ENCODE data around the gene INHBC. TPM values are rescaled to one million over a fixed set of nuclear protein-coding genes. Genes with fewer than 3 reads are reported as not detected.

INHBC gene
- total and polyA plus RNA-seq, 8 donors, result 0.37 TPM; not detected in 7

- Histone ChIP-seq H3K36me3 (peaks cover 0 to 7% (median 6%) of the 10 kb centered on the region in 4 donors), H3K4me1 (peaks cover 9 to 26% (median 18%) of the 10 kb centered on the region in 4 donors), H3K27ac (peak overlapping the region; percentile 91 to 99 (median 95)), H3K4me3 (peak overlapping the region; percentile 67 to 83 (median 76)), H3K27me3 (no peaks in the 10 kb centered on the region), H3K9me3 (no peaks in the 10 kb centered on the region)
- no peak for TF ChIP-seq CTCF (IDR thresholded peaks at IDR 0.05)
- no peak for TF ChIP-seq POLR2AphosphoS5 (IDR thresholded peaks at IDR 0.05)
- no peak for TF ChIP-seq POLR2A (IDR thresholded peaks at IDR 0.05)
- no peak for TF ChIP-seq EP300 (IDR thresholded peaks at IDR 0.05)
- 0 to 1% (median 1%) methylated on average over 24 to 74 of the region's 74 CpGs for WGBS, 5 donors
- DNase-seq, result peak in 1 of 2 donors; percentile 47
- intact Hi-C loops (cut with DNase I; ENCODE audit: low total_unique reads), result no loop called here
These were observed 4.3 kb upstream of the INHBC start for GRCh38 chr12:57430112-57430930.

GRCh38 chr12:57430931-57431566 is 3.5 kb upstream of the INHBC start, which contains the start of gene R3HDM2:
R3HDM2 (minus strand) TSS chr12:57431043; CDS start chr12:57310428, 120,615 bp downstream.
- no peaks in the 10 kb centered on the region for H3K36me3 ChIP-seq
- intact Hi-C loops (cut with DNase I; ENCODE audit: low total_unique reads), result no loop called here
- no peaks in the 10 kb centered on the region for H3K27me3 ChIP-seq
- 0 to 1% (median 1%) methylated on average over 37 to 41 of the region's 41 CpGs for WGBS, 5 donors
- H3K9me3 ChIP-seq, result no peaks in the 10 kb centered on the region
- H3K4me3 ChIP-seq, result peak within 1 kb of the TSS; percentile 67 to 83 (median 76)
- H3K27ac ChIP-seq, result peak within 1 kb of the TSS; percentile 91 to 99 (median 95)
- TF ChIP-seq POLR2AphosphoS5 (IDR thresholded peaks at IDR 0.05), result peak; percentile 98 to 99 (median 99)
- peak in 2 of 4 donors; percentile 78 to 79 for TF ChIP-seq POLR2A (IDR thresholded peaks at IDR 0.05)
- no peak for TF ChIP-seq CTCF (IDR thresholded peaks at IDR 0.05)
- peak; percentile 98 to 99 for DNase-seq
- H3K4me1 ChIP-seq, result peaks cover 9 to 26% (median 18%) of the 10 kb centered on the region in 4 donors

GRCh38 chr12:57431654-57432188 is 2.9 kb upstream of the INHBC start:
- intact Hi-C loops (cut with DNase I; ENCODE audit: low total_unique reads), result no loop called here
- TF ChIP-seq EP300 (IDR thresholded peaks at IDR 0.05), result no peak
- TF ChIP-seq POLR2AphosphoS5 (IDR thresholded peaks at IDR 0.05), result no peak
- no peak for TF ChIP-seq CTCF (IDR thresholded peaks at IDR 0.05)
- TF ChIP-seq POLR2A (IDR thresholded peaks at IDR 0.05), result no peak
- Histone ChIP-seq H3K4me1 (peaks cover 9 to 26% (median 18%) of the 10 kb centered on the region in 4 donors), H3K9me3 (no peaks in the 10 kb centered on the region), H3K36me3 (no peaks in the 10 kb centered on the region), H3K27me3 (no peaks in the 10 kb centered on the region), H3K27ac (peak overlapping the region in 4 of 5 donors; percentile 91 to 99 (median 96)), H3K4me3 (peak overlapping the region; percentile 67 to 83 (median 76))
- WGBS, 5 donors, result 62 to 73% (median 70%) methylated on average over 11 of the region's 11 CpGs
- peak in 1 of 2 donors; percentile 21 for DNase-seq

- no peaks in the 10 kb centered on the region for H3K9me3 ChIP-seq
- intact Hi-C loops (cut with DNase I; ENCODE audit: low total_unique reads), result no loop called here
- H3K27ac ChIP-seq, result no peak overlapping the region
- DNase-seq, result peak in 1 of 2 donors; percentile 3
- WGBS, 5 donors, result 68 to 99% (median 85%) methylated on average over 3 of the region's 3 CpGs
- peaks cover 9 to 24% (median 17%) of the 10 kb centered on the region in 4 donors for H3K4me1 ChIP-seq
- H3K4me3 ChIP-seq, result no peak overlapping the region
- H3K36me3 ChIP-seq, result no peaks in the 10 kb centered on the region
- no peaks in the 10 kb centered on the region for H3K27me3 ChIP-seq
- TF ChIP-seq POLR2AphosphoS5 (IDR thresholded peaks at IDR 0.05) (no peak), POLR2A (IDR thresholded peaks at IDR 0.05) (no peak), CTCF (IDR thresholded peaks at IDR 0.05) (no peak), EP300 (IDR thresholded peaks at IDR 0.05) (no peak)
These were observed 1.2 kb upstream of the INHBC start for GRCh38 chr12:57433370-57433769.

Measured in stomach (tissue), 9 donors.